Measurements from ENCODE around the gene IL20RB.
A peak's percentile ranks its signal among the peaks of the same experiment; 100 is the strongest.

The IL20RB gene, protein sequence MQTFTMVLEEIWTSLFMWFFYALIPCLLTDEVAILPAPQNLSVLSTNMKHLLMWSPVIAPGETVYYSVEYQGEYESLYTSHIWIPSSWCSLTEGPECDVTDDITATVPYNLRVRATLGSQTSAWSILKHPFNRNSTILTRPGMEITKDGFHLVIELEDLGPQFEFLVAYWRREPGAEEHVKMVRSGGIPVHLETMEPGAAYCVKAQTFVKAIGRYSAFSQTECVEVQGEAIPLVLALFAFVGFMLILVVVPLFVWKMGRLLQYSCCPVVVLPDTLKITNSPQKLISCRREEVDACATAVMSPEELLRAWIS

DNA sequence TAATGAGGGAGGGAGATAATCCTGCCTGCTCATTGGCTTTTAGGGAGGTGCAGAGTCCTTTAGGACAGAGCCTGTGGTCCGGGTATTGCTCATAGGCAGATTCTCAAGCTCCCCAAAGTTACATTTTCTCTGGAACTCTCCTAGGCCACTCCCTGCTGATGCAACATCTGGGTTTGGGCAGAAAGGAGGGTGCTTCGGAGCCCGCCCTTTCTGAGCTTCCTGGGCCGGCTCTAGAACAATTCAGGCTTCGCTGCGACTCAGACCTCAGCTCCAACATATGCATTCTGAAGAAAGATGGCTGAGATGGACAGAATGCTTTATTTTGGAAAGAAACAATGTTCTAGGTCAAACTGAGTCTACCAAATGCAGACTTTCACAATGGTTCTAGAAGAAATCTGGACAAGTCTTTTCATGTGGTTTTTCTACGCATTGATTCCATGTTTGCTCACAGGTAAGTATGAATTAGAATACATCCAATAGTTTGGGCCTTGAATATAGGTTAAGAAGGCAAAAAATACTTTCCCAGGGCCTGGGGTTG is at the start of gene IL20RB:
TSS of gene IL20RB (plus strand) at position 233 of the 538 bp plus-strand sequence. CDS start at position 364, 131 bp downstream.
- DNase-seq (ENCODE audit: low read depth, low spot score): peak; percentile 51
- H3K27ac ChIP-seq: peak within 1 kb of the TSS; percentile 98

DNA sequence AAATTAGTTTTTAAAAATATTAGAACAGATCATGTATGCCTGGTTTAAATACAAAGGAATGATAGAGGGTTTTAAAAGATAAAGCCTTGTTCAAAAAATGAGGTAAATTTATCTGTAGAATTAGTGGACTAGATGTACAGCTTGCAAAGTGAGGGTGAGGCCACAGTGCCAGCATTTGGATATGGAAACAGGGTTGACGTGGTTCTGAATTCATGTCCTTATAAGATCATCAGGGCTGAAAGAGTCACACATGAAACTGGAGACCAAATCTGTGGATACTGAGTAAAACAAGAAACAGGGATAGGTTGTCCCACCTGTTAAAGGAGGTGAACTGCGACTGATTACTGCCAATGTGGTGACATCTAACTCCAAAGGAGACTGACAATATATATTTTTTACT is 49.5 kb upstream of the IL20RB start:
- no peak for DNase-seq (ENCODE audit: low read depth, low spot score)
- no peak overlapping the region for H3K27ac ChIP-seq

DNA sequence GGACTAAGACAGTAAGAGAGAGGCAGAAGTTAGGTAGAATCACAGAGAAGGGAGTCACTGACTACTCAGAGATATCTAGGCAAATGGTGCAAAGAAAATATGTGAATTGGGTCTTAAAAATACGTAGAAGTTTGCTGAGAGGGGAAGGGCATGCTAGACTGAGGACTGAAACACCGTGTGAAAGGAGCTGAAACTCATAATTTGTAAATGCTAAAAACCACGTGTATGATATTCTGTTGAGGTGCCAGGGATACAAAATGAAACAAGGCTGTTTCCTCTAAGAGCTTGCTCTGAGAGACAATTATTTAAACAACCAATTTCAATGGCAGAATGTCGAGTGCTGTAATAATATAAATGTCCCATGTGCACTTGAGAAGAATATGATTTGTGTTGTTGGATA is 48.6 kb upstream of the IL20RB start:
- no peak for DNase-seq (ENCODE audit: low read depth, low spot score)
- no peak overlapping the region for H3K27ac ChIP-seq

DNA sequence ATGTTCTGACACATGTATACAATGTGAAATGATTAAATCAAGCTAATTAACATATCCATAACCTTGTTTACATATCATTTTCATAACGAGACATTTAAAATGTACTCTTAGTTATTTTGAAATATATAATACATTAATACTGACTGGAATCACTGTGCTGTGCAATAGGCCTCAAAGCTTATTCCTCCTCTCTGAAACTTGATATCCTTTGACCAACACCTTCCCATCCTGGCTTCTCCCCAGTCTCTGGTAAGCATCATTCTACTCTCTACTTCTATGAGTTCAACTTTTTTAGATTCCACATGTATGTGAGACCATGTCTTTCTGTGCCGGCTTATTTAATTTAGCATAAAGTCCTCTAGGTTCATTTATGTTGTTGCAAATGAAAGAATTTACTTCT is 47.1 kb upstream of the IL20RB start:
- H3K27ac ChIP-seq: no peak overlapping the region
- no peak for DNase-seq (ENCODE audit: low read depth, low spot score)

DNA sequence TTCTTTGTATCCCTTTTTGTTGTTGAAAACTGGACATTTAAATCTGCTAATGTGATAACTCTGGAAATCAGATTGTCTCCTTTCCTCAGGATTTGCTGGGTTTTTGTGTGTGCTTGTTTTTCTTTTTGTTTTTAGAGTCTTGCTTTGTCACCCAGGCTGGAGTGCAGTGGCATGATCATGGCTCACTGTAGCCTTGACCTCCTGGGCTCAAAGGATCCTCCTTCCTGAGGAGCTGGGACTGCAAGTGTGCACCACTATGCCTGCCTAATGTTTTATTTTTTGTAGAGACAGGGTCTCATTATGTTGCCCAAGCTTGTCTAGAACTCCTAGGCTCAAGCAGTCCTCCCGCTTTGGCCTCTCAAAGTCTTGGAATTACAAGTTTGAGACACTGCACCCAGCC is 44.6 kb upstream of the IL20RB start:
- DNase-seq (ENCODE audit: low read depth, low spot score): no peak
- H3K27ac ChIP-seq: no peak overlapping the region

DNA sequence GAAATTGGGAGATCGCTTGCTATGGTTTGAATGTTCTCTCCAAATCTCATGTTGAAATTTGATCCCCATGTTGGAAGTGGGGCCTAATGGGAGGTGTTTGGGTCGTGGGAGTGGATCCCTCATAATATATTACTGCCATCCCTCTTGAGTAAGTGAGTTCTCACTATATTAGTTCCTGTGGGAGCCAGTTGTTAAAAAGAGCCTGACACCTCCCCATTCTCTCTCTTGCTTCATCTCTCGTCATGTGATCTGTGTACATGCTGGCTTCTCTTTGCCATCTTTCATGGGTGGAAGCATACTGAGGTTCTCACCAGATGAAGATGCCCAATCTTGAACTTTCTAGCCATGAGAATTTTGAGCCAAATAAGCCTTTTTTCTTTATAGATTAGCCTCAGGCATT is 43.0 kb upstream of the IL20RB start:
- no peak for DNase-seq (ENCODE audit: low read depth, low spot score)
- H3K27ac ChIP-seq: no peak overlapping the region

DNA sequence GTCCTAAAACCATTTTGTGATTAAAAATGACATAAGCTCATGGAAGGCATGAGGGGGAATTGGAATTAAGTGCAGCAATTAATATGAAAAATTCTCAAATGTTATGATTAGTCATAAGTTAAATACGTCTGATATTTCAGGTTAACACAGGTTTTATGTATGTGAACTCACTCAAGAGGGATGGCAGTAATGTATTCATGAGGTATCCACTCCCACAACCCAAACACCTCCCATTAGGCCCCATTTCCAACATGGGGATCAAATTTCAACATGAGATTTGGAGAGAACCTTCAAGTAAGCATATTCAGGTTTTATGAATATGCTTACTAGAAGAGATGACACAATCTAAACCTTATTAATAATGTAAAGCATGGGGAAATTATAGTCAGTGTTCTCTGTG is 41.6 kb upstream of the IL20RB start:
- peak overlapping the region; percentile 12 for H3K27ac ChIP-seq
- DNase-seq (ENCODE audit: low read depth, low spot score): no peak

DNA sequence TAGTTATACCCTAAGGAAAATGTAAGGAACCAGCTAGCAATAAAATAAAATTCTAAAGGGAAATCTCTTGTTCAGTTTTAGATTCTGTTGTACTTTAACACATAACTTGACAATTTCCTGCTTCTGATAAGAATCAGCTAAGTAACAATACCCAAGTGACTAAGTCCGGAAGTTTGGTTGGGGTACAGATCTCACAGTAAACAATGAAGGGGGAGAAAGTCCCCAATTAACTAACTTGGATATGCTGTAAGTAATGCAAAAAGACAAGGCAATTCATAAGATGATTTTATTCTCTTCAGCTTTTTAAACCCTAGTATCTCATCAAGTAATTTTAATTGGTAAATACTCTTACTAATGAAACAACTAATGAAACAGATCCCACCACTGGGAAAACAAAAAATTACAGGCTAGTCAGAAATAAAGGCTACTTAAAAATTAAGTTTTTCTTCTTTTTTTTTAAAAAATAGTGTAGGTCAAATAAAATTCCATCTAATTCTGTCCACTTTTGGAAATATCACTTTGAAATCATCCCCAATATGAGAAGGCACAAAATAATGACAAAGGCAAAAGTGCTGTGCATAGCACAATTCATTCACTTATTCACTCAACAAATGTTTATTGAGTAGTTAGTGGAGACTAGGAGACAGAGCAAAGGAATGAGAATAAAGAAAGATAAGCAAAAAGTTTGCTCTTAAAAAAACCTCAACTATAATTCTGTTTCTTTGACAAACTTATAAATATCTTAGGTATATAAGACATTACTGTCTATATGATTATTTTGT is 37.8 kb upstream of the IL20RB start:
- H3K27ac ChIP-seq: peak overlapping the region; percentile 38
- DNase-seq (ENCODE audit: low read depth, low spot score): no peak

DNA sequence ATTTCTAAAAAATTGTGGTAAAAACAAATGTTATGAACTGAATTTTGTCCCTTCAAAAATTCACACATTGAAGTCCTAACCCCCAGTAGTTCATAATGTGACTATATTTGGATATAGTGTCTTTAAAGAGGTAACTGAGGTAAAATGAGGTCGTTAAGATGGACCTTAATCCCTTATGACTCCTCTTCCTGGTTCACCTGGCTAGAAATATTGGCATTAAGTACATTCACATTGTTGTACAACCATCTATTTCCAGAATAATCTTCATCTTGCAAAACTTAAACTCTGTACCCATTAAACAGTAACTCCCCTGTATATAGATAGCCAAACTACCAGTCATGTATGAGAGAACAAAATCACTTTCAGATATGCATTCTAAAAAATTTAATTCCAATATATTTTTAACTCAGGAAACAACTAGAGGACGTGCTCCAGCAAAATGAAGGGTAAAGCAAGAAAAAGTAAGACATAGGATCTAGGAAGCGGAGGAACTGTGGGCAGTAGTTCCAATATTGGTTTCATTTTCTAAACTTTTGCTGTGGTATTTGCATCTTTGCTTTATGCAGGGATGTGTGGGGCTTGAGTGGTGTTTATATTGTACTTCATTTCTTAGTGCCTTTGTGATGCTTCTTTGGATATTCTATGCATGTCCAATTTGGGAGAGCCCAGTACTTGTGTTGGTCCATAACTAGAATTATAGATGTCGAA is 36.7 kb upstream of the IL20RB start:
- no peak overlapping the region for H3K27ac ChIP-seq
- no peak for DNase-seq (ENCODE audit: low read depth, low spot score)

DNA sequence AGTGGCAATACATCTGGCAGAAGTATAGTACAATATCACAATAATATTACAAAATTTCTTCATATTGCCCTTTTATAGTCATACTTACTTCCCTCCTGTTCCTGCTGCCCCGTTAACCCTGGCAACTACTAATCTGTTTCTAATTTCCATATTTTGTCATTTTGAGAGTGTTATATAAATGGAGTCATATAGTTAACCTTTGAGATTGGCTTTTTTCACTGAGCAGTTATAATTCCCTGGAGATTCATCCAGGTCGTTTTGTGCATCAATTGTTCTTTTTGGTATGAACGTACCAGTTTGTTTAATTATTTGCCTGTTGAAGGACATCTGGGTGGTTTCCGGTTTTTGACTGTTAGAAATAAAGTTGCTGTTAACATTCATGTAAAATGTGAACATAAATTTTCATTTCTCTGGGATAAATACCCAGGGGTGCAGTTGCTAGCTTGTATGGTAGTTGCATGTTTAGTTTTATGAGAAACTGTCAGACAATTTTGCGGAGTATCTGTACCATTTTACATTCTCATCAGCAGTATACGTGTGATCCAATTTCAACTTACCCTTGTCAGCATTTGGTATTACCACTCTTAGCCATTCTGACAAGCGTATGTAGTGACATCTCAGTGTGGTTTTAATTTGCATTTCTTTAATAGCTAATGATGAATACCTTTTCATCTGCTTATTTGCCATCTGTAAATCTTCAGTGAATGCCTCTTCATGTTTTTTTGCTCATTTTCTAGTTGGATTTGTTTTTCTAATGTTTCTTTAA is 32.2 kb upstream of the IL20RB start:
- no peak overlapping the region for H3K27ac ChIP-seq
- no peak for DNase-seq (ENCODE audit: low read depth, low spot score)

DNA sequence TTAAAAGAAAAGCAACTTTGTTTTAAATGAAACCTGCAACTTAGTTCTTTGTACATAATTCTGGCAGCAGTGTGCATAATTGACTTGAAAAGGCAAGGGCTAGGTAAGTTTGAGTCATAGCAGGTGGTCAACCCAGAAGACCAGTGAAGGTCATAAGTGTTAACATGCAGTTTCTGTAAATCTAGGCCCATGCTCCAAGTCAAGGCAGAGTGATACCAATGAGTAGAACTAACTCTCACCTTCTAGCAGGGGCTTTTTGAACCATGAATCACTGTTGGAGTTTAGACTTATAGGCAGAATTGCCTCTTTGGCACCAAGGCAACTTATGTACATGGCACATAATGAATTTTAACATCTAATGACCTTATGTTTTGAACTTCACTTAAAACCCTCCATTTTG is 29.5 kb upstream of the IL20RB start:
- peak overlapping the region; percentile 77 for H3K27ac ChIP-seq
- DNase-seq (ENCODE audit: low read depth, low spot score): no peak

DNA sequence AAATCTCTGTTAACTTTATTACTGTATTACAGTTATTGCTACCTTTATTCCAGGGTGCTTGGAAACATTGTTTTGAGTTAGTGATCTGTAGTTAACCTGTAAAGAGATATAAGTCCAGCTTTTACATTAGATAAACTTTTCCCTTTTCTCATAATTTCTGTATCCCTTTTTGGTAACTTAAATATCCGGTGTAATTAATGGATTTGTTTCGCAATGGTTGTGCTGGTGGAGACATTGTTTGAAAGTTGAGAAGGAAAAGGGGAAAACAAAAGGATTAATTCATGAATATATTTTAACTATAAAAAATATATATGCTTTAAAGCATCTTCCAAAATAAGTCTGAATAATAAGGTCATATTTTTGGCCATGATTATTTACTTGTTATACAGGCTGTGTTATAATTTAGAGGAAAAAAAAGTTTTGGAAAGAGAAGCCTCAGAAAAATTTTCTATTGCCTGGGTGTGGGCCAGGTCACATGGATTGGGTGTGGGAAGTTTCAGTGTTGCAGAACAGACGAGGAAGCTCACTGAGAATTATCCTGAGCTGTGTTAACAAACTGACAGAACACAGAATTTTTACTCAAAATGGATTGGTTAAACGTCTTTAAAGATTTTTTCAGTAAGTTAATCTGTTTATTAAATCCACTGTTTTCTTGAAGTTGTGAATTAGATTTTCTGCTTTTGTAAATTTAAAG is 27.7 kb upstream of the IL20RB start:
- H3K27ac ChIP-seq: peak overlapping the region; percentile 77
- DNase-seq (ENCODE audit: low read depth, low spot score): no peak

DNA sequence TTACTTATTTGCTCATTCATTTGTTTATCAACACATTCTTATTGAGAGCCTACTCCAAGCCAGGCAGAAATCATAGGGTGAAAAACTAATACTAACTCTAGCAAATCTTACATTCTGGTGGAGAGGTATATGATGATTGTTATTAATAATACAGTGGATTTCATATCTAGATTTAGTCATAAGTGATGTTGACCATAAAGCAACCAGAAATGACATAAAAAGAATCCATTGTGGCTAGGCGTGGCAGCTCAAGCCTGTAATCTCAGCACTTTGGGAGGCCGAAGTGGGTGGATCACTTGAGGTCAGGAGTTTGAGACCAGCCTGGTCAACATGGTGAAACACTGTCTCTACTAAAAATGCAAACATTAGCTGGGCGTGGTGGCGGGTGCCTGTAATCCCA is 26.2 kb upstream of the IL20RB start:
- DNase-seq (ENCODE audit: low read depth, low spot score): no peak
- peak overlapping the region; percentile 77 for H3K27ac ChIP-seq

DNA sequence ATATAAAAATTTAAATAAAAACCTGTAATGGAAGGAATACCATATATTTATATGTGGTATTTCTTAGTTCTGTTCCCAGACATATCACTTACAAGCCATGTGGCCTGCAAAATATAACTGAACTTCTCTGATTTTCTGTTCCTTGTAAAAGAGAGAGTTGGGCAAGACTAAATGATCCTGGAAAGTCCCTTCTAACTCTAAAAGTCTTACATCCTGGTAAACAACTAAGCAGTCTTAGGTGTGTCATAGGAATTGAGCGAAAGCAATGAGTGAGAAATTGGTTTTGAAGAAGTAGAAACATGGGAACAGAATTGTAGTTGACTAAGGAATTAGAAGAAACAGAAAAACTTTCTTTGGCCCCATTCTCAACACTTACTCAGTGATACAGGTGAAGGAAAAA is 25.3 kb upstream of the IL20RB start:
- peak; percentile 31 for DNase-seq (ENCODE audit: low read depth, low spot score)
- peak overlapping the region; percentile 77 for H3K27ac ChIP-seq

DNA sequence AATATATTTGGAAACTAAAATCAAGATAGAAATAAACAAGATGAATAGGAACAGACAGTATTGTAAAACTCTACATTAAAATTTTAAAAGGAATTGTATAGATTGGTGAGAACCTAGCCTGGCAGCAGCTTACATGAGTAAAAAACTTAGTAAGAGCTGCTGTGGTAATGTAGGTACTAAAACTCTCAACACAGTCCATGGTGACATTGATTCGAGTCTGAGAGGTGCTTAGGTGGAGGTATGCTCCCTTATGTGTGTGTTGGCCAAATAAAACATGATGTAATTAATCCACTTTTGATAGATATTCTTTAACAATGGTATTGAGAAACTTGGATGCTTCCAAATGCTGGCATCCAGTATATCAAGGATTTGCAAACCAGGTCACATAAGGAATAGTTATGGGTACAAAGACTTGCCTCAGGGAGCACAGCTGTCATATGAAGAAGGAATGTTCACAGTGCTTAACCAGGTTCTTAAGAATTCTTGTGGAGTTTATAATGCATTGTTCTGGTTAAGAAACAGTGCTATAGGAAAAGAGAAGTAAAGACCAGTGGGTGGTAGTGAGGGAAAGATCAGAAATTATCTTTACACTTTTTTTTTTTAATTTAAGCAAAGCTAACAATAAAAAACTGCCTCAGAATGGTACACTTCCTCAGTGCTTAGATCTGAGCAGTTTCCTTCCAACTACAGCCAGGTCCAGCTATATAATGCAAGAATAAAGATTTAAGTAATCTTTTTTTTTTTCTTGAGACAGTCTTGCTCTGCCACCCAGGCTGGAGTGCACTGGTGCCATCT is 24.6 kb upstream of the IL20RB start:
- no peak for DNase-seq (ENCODE audit: low read depth, low spot score)
- H3K27ac ChIP-seq: peak overlapping the region; percentile 77

DNA sequence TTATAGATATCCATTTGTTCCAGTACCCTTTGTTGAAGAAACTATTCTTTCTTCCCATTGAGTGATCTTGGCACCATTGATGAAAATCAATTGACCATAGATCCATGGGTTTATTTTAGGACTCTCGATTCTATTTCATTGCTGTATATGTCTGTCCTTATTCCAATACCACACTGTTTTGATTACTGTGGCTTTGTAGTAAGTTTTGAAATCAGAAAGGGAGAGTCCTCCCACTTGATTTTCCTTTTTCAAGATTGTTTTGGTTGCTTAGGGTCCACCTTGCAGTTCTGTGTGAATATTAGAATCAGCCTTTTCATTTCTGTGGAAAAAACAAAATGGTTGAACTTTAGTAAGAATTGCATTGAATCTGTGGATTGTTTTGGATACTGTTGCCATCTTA is 20.6 kb upstream of the IL20RB start:
- H3K27ac ChIP-seq: no peak overlapping the region
- no peak for DNase-seq (ENCODE audit: low read depth, low spot score)

DNA sequence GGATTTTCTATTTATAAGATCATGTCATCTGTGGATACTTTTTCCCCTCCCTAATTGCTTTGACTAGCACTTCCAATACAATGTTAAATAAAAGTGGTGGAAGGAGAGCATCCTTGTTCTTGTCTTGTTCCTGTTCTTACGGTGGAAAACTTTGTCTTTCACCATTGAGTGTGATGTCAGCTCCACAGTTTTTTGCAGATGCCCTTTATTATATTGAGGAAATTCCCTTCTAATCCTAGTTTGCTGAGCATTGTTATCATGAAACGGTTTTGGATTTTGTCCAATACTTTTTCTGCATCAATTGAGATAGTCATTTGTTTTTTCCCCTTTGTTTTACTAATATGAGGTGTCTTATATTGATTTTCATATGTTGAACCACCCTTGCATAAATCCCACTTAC is 19.9 kb upstream of the IL20RB start:
- DNase-seq (ENCODE audit: low read depth, low spot score): no peak

DNA sequence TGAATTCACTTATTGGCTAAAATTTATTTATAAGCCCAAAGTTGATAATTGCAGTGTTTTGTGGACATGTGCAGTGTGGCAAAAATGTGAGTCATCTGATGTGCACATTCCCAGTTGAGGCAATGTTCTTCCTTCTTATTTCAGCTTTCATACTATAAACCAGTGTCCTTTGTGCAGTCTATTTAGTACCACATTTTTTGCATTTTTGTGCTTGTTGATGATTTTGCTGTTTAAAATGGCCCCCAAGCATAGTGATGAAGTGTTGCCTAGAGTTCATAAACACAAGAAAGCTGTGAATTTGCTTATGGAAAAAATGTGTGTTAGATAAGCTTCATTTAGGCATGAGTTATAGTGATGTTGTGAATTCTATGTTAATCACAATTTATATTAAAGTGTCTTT is 19.4 kb upstream of the IL20RB start:
- H3K27ac ChIP-seq: peak overlapping the region; percentile 14
- DNase-seq (ENCODE audit: low read depth, low spot score): no peak

More for the DNA sequence above, 19.9 kb upstream of the IL20RB start:
- H3K27ac ChIP-seq: peak overlapping the region; percentile 14

DNA sequence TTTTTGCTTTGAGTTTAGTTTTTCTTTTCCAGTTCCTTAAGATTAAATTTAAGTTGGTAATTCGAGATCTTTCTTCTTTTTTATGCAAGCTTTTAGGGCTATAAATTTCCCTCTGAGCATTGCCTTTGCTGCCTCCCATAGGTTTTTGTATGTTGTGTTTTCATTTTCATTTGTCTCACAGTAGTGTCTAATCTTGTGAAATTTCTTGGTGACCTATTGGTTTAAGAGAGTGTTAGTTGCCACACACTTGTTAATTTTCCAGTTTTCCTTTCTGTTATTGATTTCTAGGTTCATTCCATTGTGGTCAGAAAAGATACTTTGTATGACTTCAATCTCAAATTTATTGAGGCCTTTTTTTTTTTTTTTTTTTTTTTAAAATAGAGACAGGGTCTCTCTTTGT is 18.3 kb upstream of the IL20RB start:
- H3K27ac ChIP-seq: no peak overlapping the region
- no peak for DNase-seq (ENCODE audit: low read depth, low spot score)
